ENCODE measurements around the gene LACTB.
"Not testable (repeated sequence)": the region's sequence is repeated elsewhere in the genome, so short reads cannot be mapped to it uniquely, and the experiment has no call there.

The LACTB gene

GRCh38 chr15:63089260-63090043, 32.2 kb upstream of the LACTB start:
- DNase-seq (ENCODE audit: low spot score): peak; percentile 82

- no peak for DNase-seq (ENCODE audit: low spot score)
Measured at GRCh38 chr15:63090472-63090871, 31.2 kb upstream of the LACTB start.

GRCh38 chr15:63090887-63091286, 30.8 kb upstream of the LACTB start:
- no peak for DNase-seq (ENCODE audit: low spot score)

DNA sequence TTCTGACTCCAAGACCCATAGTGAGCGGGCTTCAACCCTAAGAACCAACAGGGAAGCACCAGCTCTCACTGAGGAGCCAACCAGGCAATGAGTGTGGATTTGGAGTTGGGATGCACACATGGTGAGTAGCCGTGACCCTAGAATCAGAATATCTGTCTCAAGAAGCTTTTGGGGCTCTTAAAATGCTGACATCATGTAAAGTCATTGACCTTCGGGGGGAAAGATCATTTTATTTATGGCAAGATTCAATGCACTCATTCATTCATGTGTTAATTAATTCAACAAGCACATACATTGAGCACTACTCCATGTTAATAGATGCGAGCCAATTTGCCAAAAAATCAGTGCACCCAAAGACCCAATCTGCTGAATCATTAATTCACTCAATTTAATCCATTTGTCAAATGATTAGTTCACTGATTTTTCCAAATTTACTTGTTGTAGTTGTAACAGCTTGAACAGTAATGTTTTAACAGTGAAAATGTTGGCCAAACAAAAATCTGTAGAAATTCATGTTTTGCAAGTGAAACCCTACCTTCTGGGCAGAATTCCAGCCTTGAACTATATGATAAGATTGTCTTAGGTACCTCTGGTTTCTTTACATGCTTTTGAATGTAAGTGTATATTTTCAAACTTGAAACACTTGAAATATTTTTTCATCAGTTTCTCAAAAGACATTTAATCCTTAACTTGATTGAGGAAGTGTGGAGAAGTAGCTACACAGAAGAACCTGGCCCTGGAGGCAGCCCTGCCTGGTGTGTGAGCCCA, 29.8 kb upstream of the LACTB start:
- DNase-seq (ENCODE audit: low spot score): no peak

- DNase-seq (ENCODE audit: low spot score): peak; percentile 79
Measured at GRCh38 chr15:63093486-63094205, 28.0 kb upstream of the LACTB start.

- no peak for DNase-seq (ENCODE audit: low spot score)
Measured at GRCh38 chr15:63094495-63094931, 27.1 kb upstream of the LACTB start.

DNA sequence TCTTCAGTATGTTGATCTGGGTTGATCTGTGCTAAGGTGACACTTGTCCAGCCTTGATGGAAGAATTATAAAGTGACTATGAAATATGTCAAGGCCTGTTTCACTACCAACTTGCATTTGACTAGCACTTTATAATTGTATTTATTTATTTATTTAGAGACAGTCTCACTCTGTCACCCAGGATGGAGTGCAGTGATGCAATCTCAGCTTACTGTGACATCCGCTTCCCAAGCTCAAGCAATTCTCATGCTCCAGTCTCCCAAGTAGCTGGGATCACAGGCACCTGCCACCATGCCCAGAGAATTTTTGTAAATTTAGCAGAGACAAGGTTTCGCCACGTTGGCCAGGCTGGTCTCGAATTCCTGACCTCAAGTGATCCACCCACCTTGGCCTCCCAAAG, 25.5 kb upstream of the LACTB start:
- DNase-seq (ENCODE audit: low spot score): no peak

DNA sequence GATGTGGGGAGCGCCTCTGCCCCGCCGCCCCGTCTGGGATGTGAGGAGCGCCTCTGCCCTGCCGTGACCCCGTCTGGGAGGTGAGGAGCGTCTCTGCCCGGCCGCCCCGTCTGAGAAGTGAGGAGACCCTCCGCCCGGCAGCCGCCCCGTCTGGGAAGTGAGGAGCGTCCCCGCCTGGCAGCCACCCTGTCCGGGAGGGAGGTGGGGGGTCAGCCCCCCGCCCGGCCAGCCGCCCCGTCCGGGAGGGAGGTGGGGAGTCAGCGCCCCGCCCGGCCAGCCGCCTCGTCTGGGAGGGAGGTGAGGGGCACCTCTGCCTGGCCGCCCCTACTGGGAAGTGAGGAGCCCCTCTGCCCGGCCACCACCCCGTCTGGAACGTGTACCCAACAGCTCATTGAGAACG, 22.8 kb upstream of the LACTB start:
- DNase-seq (ENCODE audit: low spot score): not testable (repeated sequence)

DNA sequence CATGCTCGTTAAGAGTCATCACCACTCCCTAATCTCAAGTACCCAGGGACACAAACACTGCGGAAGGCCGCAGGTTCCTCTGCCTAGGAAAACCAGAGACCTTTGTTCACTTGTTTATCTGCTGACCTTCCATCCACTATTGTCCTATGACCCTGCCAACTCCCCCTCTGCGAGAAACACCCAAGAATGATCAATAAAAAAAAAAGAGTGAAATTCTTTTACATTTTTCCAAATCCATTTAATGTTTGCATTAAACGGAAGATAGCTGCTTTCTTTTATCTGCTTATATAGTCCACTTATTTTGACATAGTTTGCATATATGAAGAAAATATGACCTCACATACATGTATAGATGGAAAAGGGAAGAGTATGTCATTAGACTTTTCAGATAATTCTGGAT, 22.1 kb upstream of the LACTB start:
- DNase-seq (ENCODE audit: low spot score): not testable (repeated sequence)

- no peak for DNase-seq (ENCODE audit: low spot score)
Measured at GRCh38 chr15:63103416-63103815, 18.2 kb upstream of the LACTB start.

GRCh38 chr15:63104727-63105126, 16.9 kb upstream of the LACTB start:
- DNase-seq (ENCODE audit: low spot score): no peak

DNA sequence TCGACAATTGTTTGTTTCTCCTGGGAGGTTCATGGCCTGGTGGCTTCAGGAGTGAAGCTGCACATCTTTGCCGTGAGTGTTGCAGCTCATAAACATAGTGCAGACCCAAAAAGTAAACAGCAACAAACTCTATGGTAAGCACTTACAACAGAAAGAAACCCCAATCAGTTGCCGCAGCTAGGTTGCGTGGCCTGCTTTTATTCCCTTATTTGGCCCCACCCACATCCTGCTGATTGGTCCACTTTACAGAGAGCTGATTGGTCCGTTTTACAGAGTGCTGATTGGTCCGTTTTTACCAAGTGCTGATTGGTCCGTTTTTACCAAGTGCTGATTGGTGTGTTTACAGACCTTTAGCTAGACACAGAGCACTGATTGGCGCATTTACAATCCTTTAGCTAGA, 16.3 kb upstream of the LACTB start:
- not testable (repeated sequence) for DNase-seq (ENCODE audit: low spot score)

- no peak for DNase-seq (ENCODE audit: low spot score)
Measured at GRCh38 chr15:63107895-63108546, 13.6 kb upstream of the LACTB start.

GRCh38 chr15:63109498-63109897, 12.2 kb upstream of the LACTB start:
- DNase-seq (ENCODE audit: low spot score): no peak

DNA sequence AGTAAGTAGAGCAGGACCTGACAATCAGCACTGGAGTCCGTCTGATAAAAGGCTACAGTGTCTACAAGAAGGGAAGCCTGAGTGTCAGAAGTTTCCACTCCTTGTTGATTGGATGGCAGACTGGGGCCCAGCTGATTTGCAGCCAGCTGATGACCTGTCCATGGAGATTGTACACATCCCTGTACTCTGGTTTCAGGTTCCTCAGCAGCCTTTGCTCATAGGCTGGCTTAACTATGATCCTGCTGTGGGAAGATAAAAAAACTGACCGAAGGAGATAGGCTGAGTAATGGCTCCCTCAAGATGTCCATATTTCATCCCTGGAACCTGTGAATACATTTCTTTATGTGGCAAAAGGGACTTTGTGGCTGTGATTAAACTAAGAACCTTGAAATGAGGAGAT, 11.7 kb upstream of the LACTB start:
- DNase-seq (ENCODE audit: low spot score): no peak

DNA sequence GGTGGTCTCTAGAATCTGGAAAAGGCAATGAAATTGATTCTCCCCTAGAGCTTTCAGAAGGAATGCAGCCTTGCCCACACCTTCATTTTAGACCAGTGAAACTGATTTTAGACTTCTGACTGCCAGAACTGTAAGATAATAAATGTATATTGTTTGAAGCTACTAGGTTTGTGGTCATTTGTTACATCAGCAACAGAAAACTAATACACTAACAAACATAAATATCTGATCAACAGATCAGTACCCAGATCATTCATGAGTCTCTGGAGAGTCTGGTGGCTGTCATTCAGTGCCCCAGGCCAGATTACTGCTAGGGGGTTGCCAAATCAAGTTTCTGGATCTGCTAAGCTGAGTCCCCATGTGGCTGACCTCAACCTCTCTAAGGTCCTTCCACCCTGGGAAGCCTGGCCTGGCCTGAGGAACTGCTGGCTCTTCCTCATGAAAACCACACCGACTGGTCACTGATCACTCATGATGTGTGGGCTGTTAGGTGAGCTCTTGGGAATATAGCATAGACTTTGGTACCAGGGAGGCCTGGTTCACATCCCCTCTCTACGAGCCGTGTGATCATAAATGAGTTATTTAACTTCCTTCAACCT, 11.1 kb upstream of the LACTB start:
- no peak for DNase-seq (ENCODE audit: low spot score)

- no peak for DNase-seq (ENCODE audit: low spot score)
Measured at GRCh38 chr15:63111481-63111880, 10.2 kb upstream of the LACTB start.

DNA sequence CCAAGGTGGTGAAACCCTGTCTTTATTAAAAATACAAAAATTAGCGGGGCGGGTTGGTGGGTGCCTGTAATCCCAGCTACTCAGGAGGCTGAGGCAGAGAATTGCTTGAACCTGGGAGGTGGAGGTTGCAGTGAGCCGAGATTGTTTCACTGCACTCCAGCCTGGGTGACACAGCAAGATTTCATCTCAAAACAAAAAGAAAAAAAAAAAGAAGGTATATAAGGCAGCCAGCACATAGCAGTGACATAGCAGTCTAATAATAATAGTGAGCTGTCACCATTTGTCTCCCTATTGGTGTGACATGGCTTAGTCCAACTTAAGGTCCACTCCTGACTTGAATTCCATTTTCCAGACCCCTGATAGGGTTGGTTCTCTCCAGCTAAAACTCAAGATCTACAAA, 8.8 kb upstream of the LACTB start:
- DNase-seq (ENCODE audit: low spot score): no peak

DNA sequence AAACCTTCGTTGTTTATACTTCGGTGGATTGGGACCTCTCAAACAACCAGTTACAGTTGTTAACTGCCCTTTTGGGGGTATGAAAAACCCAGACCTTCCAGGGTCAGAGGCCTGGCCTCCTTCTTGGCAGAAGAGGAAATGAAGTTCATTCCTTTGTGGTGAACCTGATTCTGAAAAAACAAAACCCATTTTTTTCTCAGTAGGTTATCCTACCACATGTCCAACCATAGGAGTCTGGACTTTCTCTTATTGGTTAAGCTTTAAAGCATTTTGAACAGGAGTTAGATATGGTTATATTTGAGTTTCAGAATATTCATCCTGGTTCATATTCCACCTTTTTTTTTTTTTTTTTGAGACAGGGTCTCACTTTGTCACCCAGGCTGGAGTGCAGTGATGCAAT, 7.2 kb upstream of the LACTB start:
- no peak for DNase-seq (ENCODE audit: low spot score)

DNA sequence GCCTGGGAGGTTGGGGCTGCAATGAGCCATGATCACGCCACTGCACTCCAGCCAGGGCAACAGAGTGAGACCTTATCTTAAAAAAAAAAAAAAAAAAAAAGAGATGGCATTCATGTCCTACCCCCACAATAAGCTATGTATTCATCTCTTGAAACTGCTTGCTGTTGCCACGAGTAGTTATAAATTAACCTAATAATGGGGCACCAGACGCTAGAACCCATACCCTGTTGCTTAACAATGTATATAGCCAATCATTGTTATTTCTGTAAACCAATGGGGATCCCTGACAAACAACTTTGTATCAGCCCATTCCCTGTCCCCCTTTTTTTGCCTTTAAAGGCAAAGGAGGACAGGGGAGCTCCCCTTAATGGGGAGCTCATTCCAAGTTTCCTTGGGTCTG, 2.8 kb upstream of the LACTB start:
- DNase-seq (ENCODE audit: low spot score): no peak

All from SK-N-DZ (cell line).